Upper lobe of right lung (tissue), 1 donor: Measurements from ENCODE around the gene HOXD9. TPM values are rescaled to one million over a fixed set of nuclear protein-coding genes. Genes with fewer than 3 reads are reported as not detected.

Experiments
- ATAC-seq: fragments of 200-7000 bp; cut with Tn5 transposase; one replicate; pipeline ENCODE4 v1.9.1; 2020; ENCODE audit warnings: mild to moderate bottlenecking, moderate library complexity
- DNase-seq: peaks from one replicate; pipeline ENCODE4 v3.0.0-alpha.2; 2020
- H3K27ac ChIP-seq: fragments of 200-600 bp; one replicate; pipeline ENCODE4 v1.8.0; 2022
- H3K27me3 ChIP-seq: fragments of 200-600 bp; one replicate; pipeline ENCODE4 v1.8.0; 2022; ENCODE audit warnings: mild to moderate bottlenecking
- H3K36me3 ChIP-seq: fragments of 200-600 bp; one replicate; pipeline ENCODE4 v1.8.0; 2022
- H3K4me1 ChIP-seq: fragments of 200-600 bp; one replicate; pipeline ENCODE4 v1.8.0; 2022
- H3K4me3 ChIP-seq: fragments of 200-600 bp; one replicate; pipeline ENCODE4 v1.8.0; 2022; ENCODE audit warnings: mild to moderate bottlenecking
- H3K9me3 ChIP-seq: fragments of 200-600 bp; one replicate; pipeline ENCODE4 v1.8.0; 2022
- intact Hi-C: fragments of 100-400 bp; cut with DNase I; formaldehyde crosslinking; loops from one replicate; pipeline ENCODE4 v1.11.0; 2022
- total RNA-seq: library from RNA; stranded (reverse); fragmentation: NEBNext Ultra II Directional; extraction: Animal tissue kit (Norgen Biotek cat#: 25700); gene quantifications from one replicate; pipeline ENCODE4 v1.2.1, GENCODE V29; 2021
- TF ChIP-seq, protein P1 (sequence below): fragments of 200-600 bp; IDR thresholded peaks from one replicate; pipeline ENCODE4 v1.8.0; 2022; ENCODE audit warnings: antibody characterized with exemption
- donor health status: DM: no; HTN: yes; CAD: no; lungs with severe emphysema.

Gene HOXD9
- total RNA-seq, 1 donor from 2014 or later: 1.6 TPM

DNA sequence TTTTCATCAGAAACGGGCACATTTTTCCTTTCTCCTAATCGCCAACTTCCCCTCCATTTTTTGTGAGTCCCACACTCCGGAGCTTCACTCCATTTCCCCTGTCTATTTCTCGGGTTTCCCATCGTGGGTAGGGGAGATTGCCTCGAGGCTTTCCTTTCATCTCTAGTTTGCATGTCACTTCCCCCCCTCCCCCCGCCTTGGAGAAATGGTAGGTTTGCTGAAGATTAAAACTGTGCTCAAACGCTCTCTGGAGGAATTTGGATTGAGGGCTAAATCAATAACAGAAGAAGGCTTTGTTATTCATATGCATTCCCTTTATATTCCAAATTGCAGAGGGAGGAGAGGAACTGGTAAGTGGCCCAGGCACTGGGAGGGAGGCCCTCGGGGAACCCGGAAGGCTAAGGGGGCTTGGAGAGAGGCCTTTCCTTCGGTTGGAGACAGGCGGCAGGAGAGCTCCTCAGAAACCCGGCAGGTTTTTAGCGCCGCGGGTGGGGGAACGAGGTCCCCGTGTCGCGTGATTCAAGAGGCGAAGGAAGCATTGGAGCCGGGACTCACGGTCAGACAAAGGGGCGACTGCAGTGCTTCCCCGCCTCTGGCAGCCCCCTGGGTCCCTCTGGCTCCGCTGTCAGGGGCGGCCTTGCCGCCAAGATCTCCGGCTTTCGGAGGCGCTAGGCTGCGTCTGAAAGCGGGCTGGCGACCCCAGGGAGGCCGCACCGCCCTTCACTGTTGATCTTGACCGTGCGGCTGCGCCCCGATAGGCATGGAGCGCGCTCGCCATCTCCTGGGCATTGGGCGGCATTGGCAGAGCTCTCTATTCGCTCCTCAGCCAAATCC is 25.3 kb upstream of the HOXD9 start:
- Histone ChIP-seq H3K27ac (no peak overlapping the region), H3K4me1 (peaks cover 23% of the 10 kb centered on the region), H3K9me3 (no peaks in the 10 kb centered on the region), H3K36me3 (no peaks in the 10 kb centered on the region), H3K27me3 (peaks cover 99% of the 10 kb centered on the region), H3K4me3 (peak overlapping the region; percentile 45)
- intact Hi-C loops: no loop called here
- TF ChIP-seq, protein P1, sequence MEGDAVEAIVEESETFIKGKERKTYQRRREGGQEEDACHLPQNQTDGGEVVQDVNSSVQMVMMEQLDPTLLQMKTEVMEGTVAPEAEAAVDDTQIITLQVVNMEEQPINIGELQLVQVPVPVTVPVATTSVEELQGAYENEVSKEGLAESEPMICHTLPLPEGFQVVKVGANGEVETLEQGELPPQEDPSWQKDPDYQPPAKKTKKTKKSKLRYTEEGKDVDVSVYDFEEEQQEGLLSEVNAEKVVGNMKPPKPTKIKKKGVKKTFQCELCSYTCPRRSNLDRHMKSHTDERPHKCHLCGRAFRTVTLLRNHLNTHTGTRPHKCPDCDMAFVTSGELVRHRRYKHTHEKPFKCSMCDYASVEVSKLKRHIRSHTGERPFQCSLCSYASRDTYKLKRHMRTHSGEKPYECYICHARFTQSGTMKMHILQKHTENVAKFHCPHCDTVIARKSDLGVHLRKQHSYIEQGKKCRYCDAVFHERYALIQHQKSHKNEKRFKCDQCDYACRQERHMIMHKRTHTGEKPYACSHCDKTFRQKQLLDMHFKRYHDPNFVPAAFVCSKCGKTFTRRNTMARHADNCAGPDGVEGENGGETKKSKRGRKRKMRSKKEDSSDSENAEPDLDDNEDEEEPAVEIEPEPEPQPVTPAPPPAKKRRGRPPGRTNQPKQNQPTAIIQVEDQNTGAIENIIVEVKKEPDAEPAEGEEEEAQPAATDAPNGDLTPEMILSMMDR: peak; percentile 86
- DNase-seq (peak; percentile 80), ATAC-seq (peak; percentile 90)

- ATAC-seq (no peak), DNase-seq (no peak)
- H3K36me3 ChIP-seq: no peaks in the 10 kb centered on the region
- H3K4me1 ChIP-seq: peaks cover 20% of the 10 kb centered on the region
- no peak overlapping the region for H3K27ac ChIP-seq
- intact Hi-C loops: no loop called here
- no peaks in the 10 kb centered on the region for H3K9me3 ChIP-seq
- TF ChIP-seq, protein P1: no peak
- peaks cover 99% of the 10 kb centered on the region for H3K27me3 ChIP-seq
- no peak overlapping the region for H3K4me3 ChIP-seq
Measured at GRCh38 chr2:176097820-176098365, 24.6 kb upstream of the HOXD9 start.

- H3K36me3 ChIP-seq: no peaks in the 10 kb centered on the region
- no peaks in the 10 kb centered on the region for H3K9me3 ChIP-seq
- ATAC-seq (no peak), DNase-seq (peak; percentile 62)
- peaks cover 99% of the 10 kb centered on the region for H3K27me3 ChIP-seq
- TF ChIP-seq, protein P1: no peak
- no peak overlapping the region for H3K27ac ChIP-seq
- intact Hi-C loops: no loop called here
- H3K4me3 ChIP-seq: no peak overlapping the region
- H3K4me1 ChIP-seq: peaks cover 14% of the 10 kb centered on the region
Measured at GRCh38 chr2:176098366-176099158, 24.0 kb upstream of the HOXD9 start.

GRCh38 chr2:176099159-176099727 is 23.3 kb upstream of the HOXD9 start:
- intact Hi-C loops: no loop called here
- DNase-seq (no peak), ATAC-seq (no peak)
- no peak overlapping the region for H3K27ac ChIP-seq
- peaks cover 99% of the 10 kb centered on the region for H3K27me3 ChIP-seq
- H3K4me3 ChIP-seq: no peak overlapping the region
- TF ChIP-seq, protein P1: no peak
- no peaks in the 10 kb centered on the region for H3K36me3 ChIP-seq
- H3K4me1 ChIP-seq: peaks cover 14% of the 10 kb centered on the region
- H3K9me3 ChIP-seq: no peaks in the 10 kb centered on the region

DNA sequence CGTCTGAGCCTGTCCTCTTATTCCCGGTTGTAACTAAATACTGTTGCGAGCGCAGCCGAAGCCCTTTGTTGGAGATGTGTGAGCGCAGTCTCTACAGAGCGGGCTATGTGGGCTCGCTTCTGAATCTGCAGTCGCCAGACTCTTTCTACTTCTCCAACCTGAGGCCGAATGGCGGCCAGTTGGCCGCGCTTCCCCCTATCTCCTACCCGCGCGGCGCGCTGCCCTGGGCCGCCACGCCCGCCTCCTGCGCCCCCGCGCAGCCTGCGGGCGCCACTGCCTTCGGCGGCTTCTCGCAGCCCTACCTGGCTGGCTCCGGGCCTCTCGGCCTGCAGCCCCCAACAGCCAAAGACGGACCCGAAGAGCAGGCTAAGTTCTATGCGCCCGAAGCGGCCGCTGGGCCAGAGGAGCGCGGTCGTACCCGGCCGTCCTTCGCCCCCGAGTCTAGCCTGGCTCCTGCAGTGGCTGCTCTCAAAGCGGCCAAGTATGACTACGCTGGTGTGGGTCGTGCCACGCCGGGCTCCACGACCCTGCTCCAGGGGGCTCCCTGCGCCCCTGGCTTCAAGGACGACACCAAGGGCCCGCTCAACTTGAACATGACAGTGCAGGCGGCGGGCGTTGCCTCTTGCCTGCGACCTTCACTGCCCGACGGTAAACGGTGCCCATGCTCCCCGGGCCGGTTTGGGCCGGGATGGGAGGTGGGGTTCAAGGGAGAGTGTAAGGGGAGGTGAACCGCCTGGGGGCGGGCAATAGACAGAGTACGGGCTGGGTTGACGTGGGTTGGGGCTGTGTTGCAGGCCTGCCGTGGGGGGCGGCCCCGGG is 22.6 kb upstream of the HOXD9 start, which contains the start of gene HOXD12:
TSS of gene HOXD12 (plus strand) at position 68 of the 819 bp plus-strand sequence. CDS start at position 75, 7 bp downstream.
- H3K36me3 ChIP-seq: no peaks in the 10 kb centered on the region
- intact Hi-C loops: no loop called here
- H3K27me3 ChIP-seq: peaks cover 99% of the 10 kb centered on the region
- H3K4me1 ChIP-seq: peaks cover 14% of the 10 kb centered on the region
- no peak within 1 kb of the TSS for H3K4me3 ChIP-seq
- H3K27ac ChIP-seq: no peak within 1 kb of the TSS
- H3K9me3 ChIP-seq: no peaks in the 10 kb centered on the region
- DNase-seq (no peak), ATAC-seq (no peak)
- TF ChIP-seq, protein P1: no peak
